ENCODE measurements around the gene CPVL.
"Not testable (repeated sequence)": the region's sequence is repeated elsewhere in the genome, so short reads cannot be mapped to it uniquely, and the experiment has no call there.

Gene CPVL

DNA sequence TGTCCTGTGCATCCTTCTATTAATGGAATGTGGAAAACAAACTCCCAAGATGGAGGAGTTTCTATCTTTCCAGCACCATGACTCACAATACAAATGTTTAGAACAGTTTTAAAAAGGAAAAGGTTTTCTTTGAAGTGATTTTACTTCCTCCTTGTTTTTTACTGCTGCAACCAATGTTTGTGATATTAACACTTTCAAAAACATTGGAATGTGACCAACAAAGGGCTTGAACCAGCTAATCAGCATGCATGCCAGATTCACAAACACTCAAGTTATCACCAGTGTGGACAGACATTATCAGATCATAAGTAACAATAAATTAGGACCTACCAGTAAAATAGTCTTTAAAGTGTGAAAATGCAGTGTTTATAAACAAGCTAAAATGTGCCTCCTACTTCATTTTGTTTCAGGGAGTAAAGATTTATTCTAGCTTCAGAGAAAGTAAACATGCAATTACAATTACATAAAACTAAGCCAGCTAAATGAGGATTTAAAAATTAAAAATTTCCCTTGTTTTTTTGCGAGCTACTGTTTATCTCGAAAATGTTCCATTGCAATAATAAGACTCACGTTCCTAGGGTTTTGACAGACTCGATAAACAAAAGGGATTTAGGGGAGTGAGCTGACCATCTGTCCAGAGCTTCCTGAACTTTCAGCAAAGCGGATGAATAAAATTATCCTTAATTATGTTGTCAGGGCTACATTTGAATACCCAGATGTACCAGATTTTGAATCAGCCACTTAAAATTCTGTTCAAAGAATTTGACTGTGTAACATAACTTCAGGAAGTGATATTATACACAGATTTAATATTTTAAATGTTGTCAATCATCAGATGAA lies 29.8 kb downstream of the CPVL start:
- no peak for DNase-seq

DNA sequence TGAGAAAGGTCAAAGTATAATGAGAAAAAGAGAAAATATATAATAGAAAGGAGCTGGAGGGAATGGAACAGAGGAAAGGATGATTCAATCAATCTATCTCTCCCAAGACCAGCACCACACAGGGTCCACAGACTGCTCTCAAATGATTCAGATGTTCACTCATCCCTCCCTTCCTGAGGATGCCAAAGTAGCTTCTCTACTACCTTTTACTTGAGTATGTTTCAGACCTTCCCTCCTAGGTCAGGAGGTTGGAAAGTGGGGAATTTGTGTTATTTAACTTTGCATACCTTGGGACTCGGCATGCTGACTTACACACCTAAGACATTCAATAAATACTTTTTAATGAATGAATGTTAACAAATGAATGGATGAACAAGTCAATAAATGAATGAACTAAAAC lies 30.6 kb downstream of the CPVL start:
- no peak for DNase-seq

DNA sequence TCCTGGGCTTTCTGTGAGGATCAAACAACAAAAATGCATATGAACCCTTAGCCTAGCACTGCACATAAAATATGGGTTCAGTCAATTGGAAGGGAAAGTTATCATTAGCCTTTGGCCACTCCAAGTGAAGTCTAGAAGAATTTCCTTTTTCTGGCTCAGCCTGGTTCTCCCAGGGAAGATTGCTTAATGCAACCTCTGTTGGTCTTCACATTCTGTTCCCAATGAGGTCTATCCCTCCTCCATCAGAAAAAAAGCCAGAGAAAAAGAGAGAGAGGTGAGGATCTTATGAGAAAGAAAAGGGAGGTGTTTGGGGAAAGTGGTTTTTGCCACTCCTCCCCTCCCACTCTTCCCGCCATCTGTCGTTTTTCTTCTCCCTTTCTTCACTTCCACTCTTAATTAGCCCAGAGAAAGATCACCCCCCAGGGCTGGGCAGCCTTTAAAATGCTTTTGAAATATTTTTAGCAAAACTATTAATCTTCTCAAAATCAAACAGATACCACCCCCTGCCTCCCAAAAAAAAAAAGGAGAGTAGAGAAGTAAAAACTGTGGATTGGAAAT lies 31.1 kb downstream of the CPVL start:
- DNase-seq = no peak

DNA sequence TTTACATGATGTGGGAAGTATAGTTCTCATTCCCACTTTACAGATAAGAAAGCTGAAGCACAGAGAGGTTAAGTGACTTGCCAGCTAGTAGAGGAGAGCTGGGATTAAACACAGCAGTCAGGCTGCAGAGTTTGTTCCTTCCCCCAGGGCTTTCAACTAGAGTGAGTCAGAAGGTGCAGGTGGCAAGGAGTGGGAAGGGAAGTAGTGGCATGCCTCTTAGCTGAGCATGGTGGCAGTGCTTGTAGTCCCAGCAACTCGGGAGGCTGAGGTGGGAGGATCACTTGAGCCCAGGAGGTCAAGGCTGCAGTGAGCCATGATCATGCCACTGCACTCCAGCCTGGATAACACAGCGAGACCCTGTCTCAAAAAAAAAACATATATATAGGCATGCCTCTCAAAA lies 32.1 kb downstream of the CPVL start:
- DNase-seq = not testable (repeated sequence)

DNA sequence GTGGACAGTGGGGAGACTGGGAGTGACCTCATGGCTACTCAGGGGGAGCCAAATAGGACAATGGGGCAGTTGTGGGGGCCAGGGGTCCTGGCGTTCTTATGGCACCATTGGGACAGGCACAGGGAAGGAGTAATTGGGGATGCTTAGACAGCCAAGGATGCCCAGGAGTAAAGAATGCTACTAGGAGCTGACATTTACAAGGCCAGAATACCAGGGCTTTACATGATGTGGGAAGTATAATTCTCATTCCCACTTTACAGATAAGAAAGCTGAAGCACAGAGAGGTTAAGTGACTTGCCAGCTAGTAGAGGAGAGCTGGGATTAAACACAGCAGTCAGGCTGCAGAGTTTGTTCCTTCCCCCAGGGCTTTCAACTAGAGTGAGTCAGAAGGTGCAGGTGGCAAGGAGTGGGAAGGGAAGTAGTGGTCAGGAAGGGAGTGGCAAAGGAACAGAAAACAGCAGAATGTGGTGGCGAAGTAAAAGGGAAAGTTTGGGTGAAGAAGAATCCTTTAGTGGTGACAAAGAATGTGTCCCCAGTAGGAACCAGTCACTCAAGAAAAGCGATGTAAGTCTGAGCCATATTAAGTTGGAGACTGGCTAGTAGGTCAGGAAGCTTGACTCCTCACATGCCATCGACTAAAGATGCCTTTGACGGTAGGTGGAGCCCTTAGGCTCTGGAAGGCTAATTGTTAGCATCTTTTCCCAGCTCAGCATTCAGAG lies 32.8 kb downstream of the CPVL start:
- DNase-seq = no peak

DNA sequence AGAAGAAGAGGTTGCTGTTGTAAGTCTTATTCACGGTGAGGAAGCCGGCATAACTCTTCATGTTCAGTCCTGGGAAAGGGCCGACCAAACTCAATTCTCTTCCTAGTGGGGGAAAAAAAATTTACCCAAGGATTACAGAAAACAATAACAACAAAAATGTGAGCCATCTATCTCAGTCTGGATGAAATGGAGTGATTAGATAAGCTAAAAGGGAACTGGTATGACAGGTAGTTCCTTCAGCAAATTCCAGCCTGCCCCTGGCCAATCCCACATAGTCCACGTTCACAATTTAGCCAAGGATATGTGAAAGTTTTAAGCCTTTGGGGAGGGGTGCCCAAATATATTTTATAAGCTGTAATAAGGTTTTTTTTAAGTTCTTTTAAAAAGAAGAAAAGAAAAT lies 33.6 kb downstream of the CPVL start:
- no peak for DNase-seq

DNA sequence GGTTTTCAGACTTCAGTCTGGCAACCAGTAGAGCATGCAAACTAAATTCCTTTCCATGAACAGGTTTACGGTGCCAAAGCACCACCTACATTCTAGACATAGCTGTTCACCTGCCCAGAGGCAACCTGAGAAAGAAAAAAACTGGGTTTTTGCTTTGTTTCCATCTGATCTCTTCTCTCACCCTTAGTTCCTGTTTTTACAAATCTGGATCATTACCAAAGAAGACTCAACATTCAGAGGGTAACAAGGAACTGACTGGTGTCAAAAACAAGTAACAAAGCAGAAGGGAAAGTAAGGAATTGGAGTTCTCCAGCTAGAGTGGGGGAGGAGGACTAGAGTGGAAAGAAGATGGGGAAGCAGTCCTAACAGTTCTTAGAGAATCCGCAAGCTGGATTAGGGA lies 36.4 kb downstream of the CPVL start:
- no peak for DNase-seq

DNA sequence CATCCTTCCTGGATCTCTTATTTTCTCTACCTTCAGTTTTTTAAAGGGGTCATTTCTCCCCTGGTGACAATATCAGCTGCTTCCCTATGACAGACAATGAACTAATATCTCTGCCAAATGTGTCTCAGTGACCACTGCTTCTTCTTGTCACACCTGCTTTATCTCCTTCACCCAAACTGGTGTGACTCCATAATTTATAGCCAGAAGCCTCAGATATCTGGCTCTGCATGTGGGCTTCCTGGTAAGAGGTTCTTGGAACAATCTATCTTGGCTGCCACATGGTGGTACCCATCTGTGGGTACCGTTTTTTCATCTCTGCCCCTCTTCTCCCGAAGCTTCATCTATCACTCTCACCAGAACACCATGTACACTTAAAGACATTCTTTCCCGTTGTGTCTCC lies 37.0 kb downstream of the CPVL start:
- no peak for DNase-seq

DNA sequence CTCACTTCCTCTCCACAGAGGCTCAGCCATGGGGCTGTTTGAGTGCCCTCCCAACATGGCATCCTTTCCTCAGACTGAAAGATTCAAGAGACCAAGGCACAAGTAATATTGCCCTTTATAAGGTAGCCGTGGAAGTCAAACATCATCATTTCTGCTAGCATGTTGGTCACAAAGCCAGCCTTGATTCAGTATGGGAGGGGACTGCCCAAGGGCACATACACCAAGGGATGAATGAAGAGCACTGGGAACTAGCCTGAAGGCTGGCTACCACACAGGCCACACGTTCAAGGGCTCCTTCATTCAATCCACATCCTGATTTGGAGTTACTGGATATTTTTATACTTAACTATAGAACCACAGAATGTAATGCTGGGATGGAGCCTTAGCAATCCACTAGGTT lies 39.3 kb downstream of the CPVL start:
- DNase-seq = no peak

DNA sequence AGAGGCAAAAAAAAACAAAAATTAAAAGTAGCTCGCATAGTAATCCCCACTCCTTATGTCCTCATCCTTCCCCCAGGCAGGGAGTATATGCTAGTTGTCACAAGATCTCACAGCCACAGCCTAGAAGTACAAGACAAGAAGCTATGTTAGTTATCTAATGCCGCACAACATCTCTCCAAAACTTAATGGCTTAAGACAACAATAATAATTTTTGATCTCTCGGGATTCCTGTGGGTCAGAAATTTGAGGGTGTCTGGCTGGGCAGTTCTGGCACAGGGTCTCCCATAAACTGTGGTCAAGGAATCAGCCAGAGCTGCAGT lies 39.7 kb downstream of the CPVL start:
- no peak for DNase-seq

DNA sequence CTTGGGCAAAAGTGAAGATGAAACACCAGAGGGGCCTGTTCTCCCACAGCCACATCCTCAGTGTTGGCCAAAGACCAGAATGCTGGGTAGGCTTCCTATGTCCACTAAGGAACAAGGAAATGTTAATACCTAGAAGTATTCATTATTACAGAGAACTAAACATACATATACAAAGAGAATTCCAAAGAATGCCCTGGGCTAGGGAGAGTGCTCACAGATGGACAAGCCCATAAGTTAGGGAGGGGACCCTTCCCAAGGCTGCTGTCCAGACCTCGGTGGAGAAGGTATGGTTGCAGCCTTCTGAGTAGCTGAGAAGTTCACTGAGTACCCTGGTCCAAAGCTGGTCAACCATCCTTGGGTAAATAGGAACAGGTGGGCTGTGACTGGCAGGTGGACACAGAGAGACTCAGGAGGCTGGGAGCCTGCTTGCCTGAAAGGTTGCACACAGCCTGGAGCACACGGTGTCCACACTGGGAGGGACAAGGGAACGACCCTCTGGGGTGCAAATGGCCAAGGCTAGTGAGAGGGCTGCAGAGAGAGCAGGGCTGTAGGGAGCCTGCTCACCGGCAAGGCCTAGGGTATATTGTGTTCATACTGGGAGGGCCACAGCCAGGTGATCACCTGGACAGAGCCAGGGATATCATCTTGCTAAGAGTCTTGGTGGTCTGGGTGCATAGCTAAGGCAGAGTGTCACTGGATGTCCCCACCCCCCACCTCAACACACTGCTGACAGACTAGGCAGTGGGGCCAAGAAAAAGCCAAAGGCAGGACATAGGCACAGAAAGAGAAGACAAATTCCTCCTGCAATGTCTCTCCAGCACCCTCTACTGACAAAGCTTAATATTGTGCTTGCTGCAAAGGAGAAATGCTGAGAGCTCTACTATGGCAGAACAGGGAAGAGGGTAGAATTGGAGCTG lies 40.3 kb downstream of the CPVL start:
- no peak for DNase-seq

DNA sequence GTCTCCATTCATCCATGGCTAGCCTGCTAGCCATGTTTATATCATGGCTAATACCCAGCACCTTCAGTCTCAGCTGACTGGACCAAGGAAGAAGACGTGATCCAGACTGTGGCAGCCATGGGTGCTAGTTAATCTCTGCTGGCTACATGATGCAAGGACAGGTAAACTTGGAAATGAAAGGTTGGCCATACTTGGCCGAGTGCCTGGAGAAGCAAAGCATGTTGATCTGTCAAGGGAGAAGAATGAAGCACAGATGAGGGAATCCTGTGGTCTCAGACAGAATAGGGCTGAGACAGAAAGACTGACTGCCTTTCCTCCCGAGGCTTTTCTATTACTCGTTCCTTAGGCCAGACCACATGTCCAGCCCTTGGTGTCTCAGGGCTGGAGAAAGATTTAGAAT lies 41.1 kb downstream of the CPVL start:
- no peak for DNase-seq

DNA sequence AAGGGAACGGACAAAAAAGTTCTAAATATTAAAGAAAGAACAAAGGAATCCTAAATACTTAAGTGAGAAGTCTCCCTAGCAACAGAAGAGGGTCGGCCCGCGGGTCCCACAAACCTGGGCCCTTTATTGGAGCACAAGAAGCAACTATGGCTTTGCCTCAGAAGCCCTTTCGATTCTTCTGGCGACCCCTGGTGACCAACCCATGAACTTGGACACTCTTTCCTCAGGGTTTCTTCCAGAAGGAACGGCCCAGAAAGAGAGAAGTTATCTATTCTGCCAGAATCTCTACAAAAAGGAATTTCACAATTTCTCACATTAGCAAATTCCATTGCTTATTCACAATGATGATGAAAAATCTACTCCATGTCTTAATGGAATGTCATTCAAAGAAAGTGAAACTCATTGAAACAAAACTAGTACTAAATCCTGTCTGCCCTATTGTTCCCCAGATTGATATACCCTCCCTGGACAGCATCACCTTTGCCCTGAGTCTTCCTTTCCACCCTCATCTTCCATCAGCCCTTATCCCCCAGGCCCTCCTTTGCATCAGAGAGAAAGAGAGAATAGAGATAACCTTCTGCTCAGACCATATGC lies 43.7 kb downstream of the CPVL start:
- peak; percentile 31 to 41 for DNase-seq

DNA sequence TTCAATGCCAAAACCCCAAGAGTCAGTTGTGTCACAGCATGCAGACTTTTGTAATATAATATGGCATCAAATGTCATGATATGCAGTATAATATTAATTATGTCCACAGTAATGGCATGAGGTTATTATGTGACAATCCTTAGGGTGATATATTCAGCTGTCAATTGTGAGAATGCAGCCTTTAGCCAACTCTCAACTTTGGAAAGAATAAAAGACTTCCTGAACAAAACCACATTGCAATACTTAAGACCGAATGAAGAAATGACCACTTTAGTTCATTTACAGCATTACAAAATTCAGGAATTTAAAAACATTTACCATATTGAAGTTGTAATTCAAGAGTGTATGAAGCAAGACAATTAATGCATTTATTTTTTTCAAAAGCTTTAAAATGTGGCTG lies 45.4 kb downstream of the CPVL start:
- no peak for DNase-seq

DNA sequence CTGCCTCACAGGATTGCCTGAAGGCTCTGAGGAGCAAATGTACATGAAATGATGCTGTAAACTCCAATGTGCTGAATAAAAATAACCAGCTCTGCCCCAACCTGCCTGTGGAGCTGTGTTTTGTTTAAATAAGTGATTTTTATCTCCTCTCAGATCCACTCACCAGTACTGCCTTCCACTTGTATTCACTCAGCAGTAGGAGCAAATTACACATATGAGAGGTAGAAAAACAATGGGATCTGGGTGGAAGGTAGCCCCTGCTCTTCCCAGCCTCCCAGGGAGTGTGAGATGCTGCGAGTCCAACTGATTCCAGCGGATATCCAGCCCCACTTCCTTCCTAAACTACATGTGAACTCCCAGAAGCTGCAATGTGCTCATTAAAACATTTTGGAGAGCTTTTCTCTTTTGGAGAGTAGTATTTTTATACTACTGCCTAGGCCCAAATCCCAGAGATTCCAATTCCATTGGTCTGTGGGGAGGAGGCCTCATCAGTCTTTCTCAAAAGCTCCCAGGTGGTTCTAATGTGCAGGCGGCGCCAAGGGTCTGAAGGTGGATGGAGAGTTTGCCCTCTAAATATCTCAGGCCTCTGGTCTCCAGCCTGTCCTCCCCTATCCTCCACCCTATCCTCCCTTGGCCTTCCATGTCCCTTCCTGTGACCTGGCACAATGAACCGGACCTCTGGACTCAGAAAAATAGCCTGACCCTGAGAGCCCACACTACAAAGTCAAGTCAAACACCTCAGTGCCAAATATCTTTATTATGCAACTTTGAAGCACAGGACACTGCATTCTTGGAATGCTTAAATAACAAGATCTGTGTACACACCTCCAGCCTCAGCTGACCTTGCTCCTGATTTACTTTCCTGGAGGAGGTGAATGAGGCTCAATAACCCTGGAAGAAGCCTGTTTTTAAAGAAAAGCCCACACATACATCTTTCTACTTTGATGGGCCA lies 46.2 kb downstream of the CPVL start:
- no peak for DNase-seq

DNA sequence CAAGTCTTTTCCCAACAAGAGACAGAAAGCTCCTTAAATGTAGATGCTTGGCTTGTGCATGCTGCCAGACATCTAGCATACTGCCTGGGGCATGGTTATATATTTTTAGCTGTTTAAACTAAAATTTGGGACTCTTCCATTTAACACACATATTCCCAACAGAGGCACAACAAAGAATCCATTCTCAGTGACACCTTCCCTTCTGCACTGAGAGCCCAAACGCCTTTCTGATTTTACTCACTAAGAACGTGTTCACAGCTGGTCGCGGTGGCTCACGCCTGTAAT lies 49.9 kb downstream of the CPVL start:
- no peak for DNase-seq

DNA sequence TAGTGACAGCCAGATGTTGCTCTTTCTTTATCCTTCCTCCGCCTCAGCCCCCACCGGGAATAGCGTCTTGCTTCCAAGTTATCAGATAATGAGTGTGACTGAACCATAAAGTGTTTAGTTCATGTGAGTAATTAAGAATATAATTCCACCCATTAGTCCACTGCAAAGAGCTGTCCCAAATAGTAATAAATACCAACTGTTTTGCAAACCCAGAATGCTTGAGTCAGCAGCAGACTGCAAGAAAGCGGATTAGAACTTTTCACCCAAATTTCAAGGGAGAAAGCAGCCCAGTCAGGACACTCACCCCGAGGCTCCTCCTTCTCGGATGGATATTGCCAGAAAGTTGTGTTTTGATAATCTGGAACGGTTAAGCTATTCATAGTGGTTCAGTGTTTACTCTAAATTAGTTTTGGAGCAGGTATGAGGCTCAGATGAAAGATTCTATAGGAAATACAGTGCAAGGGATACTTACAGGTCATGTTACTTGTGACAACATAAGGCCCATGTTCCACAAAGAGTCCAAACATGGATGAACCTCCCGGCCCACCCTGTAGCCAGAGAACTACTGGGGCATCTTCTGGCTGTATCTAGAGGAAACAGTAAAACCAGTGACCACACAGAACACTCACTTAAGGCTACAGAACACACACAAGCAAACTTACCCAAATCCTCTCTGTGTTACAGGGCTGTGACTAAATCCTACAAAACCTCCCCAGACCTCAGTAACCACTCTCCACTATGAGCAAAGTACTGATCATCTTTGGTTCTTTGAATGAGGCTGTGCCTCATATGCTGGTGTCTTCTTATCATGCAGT lies 50.5 kb downstream of the CPVL start:
- no peak for DNase-seq

DNA sequence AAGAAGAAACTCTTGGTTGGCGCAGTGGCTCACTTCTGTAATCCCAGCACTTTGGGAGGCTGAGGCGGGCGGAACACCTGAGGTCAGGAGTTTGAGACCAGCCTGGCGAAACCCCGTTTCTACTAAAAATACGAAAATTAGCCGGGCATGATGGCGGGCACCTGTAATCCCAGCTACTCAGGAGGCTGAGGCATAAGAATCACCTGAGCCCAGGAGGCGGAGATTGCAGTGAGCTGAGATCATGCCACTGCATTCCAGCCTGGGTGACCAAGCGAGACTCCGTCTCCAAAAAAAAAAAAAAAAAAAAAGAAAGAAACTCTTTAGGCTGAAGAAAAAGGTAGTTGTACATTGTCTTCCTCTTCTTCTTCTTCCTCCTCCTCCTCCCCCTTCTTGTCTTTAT lies 53.2 kb downstream of the CPVL start:
- DNase-seq = not testable (repeated sequence)

DNA sequence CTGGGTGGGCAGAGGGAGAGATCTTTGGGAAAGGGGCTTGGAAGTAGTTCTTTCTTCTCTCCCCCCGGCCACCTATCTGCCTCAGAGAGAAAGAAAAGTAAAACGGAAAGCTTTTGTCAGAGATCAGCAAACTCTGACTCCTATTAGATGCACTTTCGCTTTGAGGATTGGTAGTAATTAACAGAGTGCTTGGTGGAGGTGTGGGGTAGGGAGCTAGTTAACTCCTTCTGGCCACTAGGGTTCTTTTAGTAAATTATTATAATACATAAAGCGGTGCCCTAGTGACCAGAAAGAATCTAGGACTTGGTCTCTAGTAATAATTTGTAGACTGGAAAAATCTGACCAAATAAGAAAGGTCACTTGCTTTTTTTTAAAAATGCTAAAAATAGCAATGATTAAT lies 54.6 kb downstream of the CPVL start:
- no peak for DNase-seq

DNA sequence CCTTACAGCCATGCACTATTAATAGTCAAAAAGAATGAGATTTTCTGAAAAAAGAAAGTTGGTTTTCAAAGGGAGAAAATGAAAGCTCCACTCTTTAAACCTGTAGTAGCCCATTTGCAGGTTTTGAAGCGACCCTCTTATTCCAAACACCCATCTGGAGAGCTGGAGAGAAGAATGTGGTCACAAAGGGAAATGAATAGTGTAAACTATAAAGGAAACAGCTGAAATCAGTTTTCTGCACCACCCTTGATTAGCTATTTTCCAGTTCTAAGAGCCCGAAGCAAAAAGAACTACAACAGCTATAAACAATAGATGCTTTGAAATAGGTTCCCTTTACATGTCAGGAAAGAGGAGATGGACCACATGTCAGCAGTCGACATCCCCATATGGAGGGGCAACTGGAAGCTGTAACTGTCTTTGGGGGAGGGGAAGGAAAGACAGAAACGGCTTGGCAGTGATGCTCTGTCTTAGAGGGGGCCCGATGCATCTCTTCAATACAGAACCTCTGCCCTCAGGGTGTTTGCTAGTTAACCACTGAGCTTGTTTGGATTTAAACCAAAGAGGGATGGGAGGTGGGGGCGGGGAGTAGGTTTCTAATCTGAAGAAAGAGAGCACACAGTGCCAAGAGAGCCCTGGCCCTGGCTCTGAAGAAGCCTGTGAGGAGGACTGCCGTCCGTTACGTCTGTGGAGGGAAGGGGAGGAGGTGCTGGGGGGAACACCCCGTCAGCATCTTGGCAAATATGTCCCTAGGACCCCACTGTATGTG lies 55.3 kb downstream of the CPVL start:
- no peak for DNase-seq

Data from activated CD4-positive, alpha-beta T cell treated with anti-CD3 and anti-CD28 coated beads, Interleukin-2, amount 50 U/mL, for 48 hours (primary cell).